AG04449 (cell line): ENCODE measurements around the gene CD48.
"Not testable (repeated sequence)": the region's sequence is repeated elsewhere in the genome, so short reads cannot be mapped to it uniquely, and the experiment has no call there.

Experiments used
- CTCF ChIA-PET: fragments of 350-600 bp; formaldehyde crosslinking; extraction: SDS; loops from one replicate; lab custom pipeline; 2021; ENCODE audit warnings: antibody characterized with exemption; lab: Yijun Ruan, JAX
- POLR2A ChIA-PET: fragments of 400-600, 350-600 bp; formaldehyde crosslinking; extraction: SDS; loops from one replicate; lab custom pipeline; 2020; ENCODE audit warnings: antibody characterized with exemption, inconsistent platforms; lab: Yijun Ruan, JAX
- DNase-seq: peaks from one replicate; pipeline ENCODE4 v3.0.0-alpha.2; 2010; ENCODE audit warnings: low read depth, low spot score
- H3K4me3 ChIP-seq: 2 replicates; pipeline ENCODE4 v1.5.1; 2011; ENCODE audit warnings: low read depth, mild to moderate bottlenecking, control low read depth, low read length
- CTCF ChIP-seq: IDR thresholded peaks from one replicate; pipeline ENCODE4 v1.5.1; 2011; ENCODE audit warnings: mild to moderate bottlenecking, moderate library complexity, low read length, control low read depth, inconsistent platforms; ENCODE audit not compliant: insufficient read depth; ENCODE audit errors: missing control alignments

The CD48 gene

GRCh38 chr1:160738271-160738670, 26.6 kb upstream of the CD48 start:
- POLR2A ChIA-PET, result no interaction called here
- CTCF ChIA-PET, result no interaction called here

DNA sequence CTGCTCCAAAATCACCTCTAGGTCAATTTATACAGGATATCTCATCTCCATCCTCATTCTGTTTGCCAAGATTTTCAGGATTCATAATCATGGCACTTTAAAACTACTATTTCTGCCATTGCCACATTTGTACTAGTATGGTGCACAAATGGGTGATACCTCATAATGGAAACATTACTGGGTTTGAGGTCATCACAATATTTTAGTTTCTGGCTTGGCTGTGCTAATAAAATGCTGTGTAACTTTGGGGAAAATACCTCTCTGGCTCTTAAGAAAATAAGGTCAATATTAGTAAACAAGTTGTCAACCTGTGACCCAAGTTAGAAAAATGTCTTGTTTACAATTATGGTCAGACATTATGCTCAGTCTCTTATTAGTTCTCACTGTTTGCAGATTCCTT, 22.7 kb upstream of the CD48 start:
- POLR2A ChIA-PET, result no interaction called here
- no peak for DNase-seq
- H3K4me3 ChIP-seq, result no peak overlapping the region
- TF ChIP-seq CTCF, result no peak
- CTCF ChIA-PET, result no interaction called here

More at GRCh38 chr1:160738271-160738670, 26.6 kb upstream of the CD48 start:
- no peak overlapping the region for H3K4me3 ChIP-seq
- no peak for DNase-seq
- TF ChIP-seq CTCF, result no peak

DNA sequence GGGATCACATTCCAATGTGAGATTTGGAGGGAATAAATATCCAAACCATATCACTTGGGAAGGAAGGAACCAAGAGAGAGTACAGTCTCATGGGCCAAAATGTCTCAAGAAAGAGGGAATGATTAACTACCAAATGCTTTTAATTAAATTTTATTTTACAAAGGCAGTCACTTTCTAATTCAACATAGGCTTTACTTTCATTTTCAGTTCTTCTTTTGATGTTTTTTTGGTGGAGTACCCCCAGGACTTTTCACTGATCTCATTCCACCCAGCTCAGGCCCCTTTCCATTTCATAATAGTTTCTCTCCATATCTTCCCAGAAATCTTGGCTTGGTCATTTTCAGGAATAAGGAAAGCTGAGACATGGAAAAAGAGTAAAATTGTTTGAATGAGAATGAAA, 22.3 kb upstream of the CD48 start:
- ChIA-PET CTCF (no interaction called here), POLR2A (no interaction called here)
- TF ChIP-seq CTCF, result no peak
- DNase-seq, result no peak
- H3K4me3 ChIP-seq, result no peak overlapping the region

DNA sequence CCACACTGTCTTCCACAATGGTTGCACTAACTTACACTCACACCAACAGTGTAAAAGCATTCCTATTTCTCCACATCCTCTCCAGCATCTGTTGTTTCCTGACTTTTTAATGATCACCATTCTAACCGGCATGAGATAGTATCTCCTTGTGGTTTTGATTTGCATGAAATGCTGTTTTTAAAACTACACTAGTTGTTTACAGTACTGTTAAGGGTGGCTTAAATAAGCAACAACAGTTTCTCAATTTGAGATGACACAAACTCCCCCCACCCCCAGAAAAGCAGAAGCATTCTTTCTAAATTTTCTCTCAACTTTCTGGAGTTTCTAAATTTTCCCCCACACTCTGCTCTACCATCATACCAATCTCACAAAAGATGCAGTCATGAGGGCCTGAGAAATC, 20.4 kb upstream of the CD48 start:
- ChIA-PET POLR2A (no interaction called here), CTCF (no interaction called here)
- no peak for DNase-seq
- TF ChIP-seq CTCF, result no peak
- no peak overlapping the region for H3K4me3 ChIP-seq

- CTCF ChIA-PET, DNase-seq, H3K4me3 ChIP-seq, POLR2A ChIA-PET: not testable (repeated sequence)
Observed at GRCh38 chr1:160731564-160731963, 19.9 kb upstream of the CD48 start.

GRCh38 chr1:160727316-160727640, 15.7 kb upstream of the CD48 start:
- CTCF ChIA-PET, result interaction anchor here (0.9 to 1.0 kb wide), 4 partner anchors 13 to 407 kb away, joined by 3 read pairs; no protein-coding TSS in a partner anchor
- no peak overlapping the region for H3K4me3 ChIP-seq
- no peak for DNase-seq
- POLR2A ChIA-PET, result no interaction called here
- no peak for TF ChIP-seq CTCF

- no peak overlapping the region for H3K4me3 ChIP-seq
- peak; percentile 4 for DNase-seq
- ChIA-PET POLR2A (no interaction called here), CTCF (interaction anchor here (0.9 to 1.0 kb wide), 4 partner anchors 12 to 408 kb away, joined by 3 read pairs; no protein-coding TSS in a partner anchor)
- TF ChIP-seq CTCF, result peak; percentile 33
Observed at GRCh38 chr1:160726498-160727315, 15.1 kb upstream of the CD48 start.
